ENCODE results near the gene MAFG. TPM values are rescaled to one million over a fixed set of nuclear protein-coding genes. Genes with fewer than 3 reads are reported as not detected.

MAFG gene
- total and polyA plus RNA-seq, 9 of the 15 experiments (the other 6 are each of a cell fraction or from before 2014, with no cell fraction given): 1.1 to 58.1 (median 24.9) TPM

DNA sequence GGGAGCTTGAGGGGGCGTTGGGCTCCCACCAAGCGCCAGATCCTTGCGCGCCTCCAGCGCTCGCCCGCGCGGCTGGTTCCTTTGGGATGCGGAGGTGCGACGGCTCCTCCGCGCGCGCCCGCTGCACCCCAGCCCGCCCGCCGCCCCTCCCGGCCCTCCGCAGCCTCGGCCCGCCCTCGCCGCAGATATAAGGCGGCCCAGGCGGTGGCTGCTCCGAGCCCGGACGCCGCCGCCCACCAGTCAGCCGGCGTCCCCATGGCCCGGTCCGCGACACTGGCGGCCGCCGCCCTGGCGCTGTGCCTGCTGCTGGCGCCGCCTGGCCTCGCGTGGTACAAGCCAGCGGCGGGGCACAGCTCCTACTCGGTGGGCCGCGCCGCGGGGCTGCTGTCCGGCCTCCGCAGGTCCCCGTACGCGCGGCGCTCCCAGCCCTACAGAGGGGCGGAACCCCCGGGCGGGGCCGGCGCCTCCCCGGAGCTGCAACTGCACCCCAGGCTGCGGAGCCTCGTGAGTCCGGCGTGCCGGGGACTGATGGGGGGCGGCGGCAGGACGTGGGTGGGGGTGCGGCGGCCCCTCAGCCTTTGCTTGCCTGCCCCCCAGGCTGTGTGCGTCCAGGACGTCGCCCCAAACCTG lies 25.4 kb downstream of the MAFG start, which contains the start of gene NPB (continued):
- TF ChIP-seq FOXM1 (IDR thresholded peaks at IDR 0.05; ENCODE audit: low read depth) (no peak), FOXM1 (CRISPR knock-in tag; IDR thresholded peaks at IDR 0.05; ENCODE audit: low read depth) (0 out of 2 replicates have a peak, but pooled peaks have one; percentile 41), CCNT2 (IDR thresholded peaks at IDR 0.05; ENCODE audit: borderline replicate concordance, extremely low read depth, insufficient read length, low read depth, low read length) (peak; percentile 91), TEAD4 (IDR thresholded peaks at IDR 0.05; ENCODE audit: low read length) (no peak), TEAD4 (CRISPR knock-in tag; IDR thresholded peaks at IDR 0.05; ENCODE audit: borderline replicate concordance) (no peak), MED1 (CRISPR knock-in tag; IDR thresholded peaks at IDR 0.05; ENCODE audit: borderline replicate concordance) (no peak), HMG20B (CRISPR knock-in tag; IDR thresholded peaks at IDR 0.05) (no peak), ZNF263 (CRISPR knock-in tag; IDR thresholded peaks at IDR 0.05; ENCODE audit: borderline replicate concordance) (no peak), GATAD2B (IDR thresholded peaks at IDR 0.05; ENCODE audit: borderline replicate concordance) (peak; percentile 84), ZNF830 (CRISPR knock-in tag; IDR thresholded peaks at IDR 0.05) (0 out of 2 replicates have a peak, but pooled peaks have one; percentile 30), RB1 (IDR thresholded peaks at IDR 0.05; ENCODE audit: low read depth) (peak; percentile 57), CAMTA2 (CRISPR knock-in tag; conservative IDR thresholded peaks at IDR 0.05) (no peak), HDAC8 (tag; IDR thresholded peaks at IDR 0.05) (no peak)
- TF ChIP-seq, protein P1, sequence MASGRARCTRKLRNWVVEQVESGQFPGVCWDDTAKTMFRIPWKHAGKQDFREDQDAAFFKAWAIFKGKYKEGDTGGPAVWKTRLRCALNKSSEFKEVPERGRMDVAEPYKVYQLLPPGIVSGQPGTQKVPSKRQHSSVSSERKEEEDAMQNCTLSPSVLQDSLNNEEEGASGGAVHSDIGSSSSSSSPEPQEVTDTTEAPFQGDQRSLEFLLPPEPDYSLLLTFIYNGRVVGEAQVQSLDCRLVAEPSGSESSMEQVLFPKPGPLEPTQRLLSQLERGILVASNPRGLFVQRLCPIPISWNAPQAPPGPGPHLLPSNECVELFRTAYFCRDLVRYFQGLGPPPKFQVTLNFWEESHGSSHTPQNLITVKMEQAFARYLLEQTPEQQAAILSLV (tag; IDR thresholded peaks at IDR 0.05): no peak
- TF ChIP-seq, protein P2, sequence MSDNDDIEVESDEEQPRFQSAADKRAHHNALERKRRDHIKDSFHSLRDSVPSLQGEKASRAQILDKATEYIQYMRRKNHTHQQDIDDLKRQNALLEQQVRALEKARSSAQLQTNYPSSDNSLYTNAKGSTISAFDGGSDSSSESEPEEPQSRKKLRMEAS (CRISPR knock-in tag; IDR thresholded peaks at IDR 0.05): no peak
- TF ChIP-seq, protein P3, sequence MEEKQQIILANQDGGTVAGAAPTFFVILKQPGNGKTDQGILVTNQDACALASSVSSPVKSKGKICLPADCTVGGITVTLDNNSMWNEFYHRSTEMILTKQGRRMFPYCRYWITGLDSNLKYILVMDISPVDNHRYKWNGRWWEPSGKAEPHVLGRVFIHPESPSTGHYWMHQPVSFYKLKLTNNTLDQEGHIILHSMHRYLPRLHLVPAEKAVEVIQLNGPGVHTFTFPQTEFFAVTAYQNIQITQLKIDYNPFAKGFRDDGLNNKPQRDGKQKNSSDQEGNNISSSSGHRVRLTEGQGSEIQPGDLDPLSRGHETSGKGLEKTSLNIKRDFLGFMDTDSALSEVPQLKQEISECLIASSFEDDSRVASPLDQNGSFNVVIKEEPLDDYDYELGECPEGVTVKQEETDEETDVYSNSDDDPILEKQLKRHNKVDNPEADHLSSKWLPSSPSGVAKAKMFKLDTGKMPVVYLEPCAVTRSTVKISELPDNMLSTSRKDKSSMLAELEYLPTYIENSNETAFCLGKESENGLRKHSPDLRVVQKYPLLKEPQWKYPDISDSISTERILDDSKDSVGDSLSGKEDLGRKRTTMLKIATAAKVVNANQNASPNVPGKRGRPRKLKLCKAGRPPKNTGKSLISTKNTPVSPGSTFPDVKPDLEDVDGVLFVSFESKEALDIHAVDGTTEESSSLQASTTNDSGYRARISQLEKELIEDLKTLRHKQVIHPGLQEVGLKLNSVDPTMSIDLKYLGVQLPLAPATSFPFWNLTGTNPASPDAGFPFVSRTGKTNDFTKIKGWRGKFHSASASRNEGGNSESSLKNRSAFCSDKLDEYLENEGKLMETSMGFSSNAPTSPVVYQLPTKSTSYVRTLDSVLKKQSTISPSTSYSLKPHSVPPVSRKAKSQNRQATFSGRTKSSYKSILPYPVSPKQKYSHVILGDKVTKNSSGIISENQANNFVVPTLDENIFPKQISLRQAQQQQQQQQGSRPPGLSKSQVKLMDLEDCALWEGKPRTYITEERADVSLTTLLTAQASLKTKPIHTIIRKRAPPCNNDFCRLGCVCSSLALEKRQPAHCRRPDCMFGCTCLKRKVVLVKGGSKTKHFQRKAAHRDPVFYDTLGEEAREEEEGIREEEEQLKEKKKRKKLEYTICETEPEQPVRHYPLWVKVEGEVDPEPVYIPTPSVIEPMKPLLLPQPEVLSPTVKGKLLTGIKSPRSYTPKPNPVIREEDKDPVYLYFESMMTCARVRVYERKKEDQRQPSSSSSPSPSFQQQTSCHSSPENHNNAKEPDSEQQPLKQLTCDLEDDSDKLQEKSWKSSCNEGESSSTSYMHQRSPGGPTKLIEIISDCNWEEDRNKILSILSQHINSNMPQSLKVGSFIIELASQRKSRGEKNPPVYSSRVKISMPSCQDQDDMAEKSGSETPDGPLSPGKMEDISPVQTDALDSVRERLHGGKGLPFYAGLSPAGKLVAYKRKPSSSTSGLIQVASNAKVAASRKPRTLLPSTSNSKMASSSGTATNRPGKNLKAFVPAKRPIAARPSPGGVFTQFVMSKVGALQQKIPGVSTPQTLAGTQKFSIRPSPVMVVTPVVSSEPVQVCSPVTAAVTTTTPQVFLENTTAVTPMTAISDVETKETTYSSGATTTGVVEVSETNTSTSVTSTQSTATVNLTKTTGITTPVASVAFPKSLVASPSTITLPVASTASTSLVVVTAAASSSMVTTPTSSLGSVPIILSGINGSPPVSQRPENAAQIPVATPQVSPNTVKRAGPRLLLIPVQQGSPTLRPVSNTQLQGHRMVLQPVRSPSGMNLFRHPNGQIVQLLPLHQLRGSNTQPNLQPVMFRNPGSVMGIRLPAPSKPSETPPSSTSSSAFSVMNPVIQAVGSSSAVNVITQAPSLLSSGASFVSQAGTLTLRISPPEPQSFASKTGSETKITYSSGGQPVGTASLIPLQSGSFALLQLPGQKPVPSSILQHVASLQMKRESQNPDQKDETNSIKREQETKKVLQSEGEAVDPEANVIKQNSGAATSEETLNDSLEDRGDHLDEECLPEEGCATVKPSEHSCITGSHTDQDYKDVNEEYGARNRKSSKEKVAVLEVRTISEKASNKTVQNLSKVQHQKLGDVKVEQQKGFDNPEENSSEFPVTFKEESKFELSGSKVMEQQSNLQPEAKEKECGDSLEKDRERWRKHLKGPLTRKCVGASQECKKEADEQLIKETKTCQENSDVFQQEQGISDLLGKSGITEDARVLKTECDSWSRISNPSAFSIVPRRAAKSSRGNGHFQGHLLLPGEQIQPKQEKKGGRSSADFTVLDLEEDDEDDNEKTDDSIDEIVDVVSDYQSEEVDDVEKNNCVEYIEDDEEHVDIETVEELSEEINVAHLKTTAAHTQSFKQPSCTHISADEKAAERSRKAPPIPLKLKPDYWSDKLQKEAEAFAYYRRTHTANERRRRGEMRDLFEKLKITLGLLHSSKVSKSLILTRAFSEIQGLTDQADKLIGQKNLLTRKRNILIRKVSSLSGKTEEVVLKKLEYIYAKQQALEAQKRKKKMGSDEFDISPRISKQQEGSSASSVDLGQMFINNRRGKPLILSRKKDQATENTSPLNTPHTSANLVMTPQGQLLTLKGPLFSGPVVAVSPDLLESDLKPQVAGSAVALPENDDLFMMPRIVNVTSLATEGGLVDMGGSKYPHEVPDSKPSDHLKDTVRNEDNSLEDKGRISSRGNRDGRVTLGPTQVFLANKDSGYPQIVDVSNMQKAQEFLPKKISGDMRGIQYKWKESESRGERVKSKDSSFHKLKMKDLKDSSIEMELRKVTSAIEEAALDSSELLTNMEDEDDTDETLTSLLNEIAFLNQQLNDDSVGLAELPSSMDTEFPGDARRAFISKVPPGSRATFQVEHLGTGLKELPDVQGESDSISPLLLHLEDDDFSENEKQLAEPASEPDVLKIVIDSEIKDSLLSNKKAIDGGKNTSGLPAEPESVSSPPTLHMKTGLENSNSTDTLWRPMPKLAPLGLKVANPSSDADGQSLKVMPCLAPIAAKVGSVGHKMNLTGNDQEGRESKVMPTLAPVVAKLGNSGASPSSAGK (IDR thresholded peaks at IDR 0.05): 0 out of 2 replicates have a peak, but pooled peaks have one; percentile 4
